MM.1S (cell line): ENCODE data around the gene PRDM9.

Experiments used
- DNase-seq: peaks from one replicate; pipeline ENCODE4 v3.0.0-alpha.2; 2015
- H2AFZ ChIP-seq: fragments of 300-600 bp; sonication (generic); 2 replicates; pipeline ENCODE4 v1.6.0; 2016; ENCODE audit warnings: antibody characterized with exemption, low read length
- H3F3A ChIP-seq: fragments of 300-600 bp; sonication (generic); 2 replicates; pipeline ENCODE4 v1.6.1; 2016; ENCODE audit warnings: mild to moderate bottlenecking, antibody characterized with exemption, low read length, moderate library complexity, mixed read lengths; ENCODE audit not compliant: insufficient read depth
- H3K27ac ChIP-seq: fragments of 300-600 bp; sonication (generic); 2 replicates; pipeline ENCODE4 v1.5.1; 2016; ENCODE audit warnings: mild to moderate bottlenecking, low read length
- H3K27me3 ChIP-seq: fragments of 300-600 bp; sonication (generic); replicated peaks from 2 replicates; pipeline ENCODE4 v1.6.0; 2016; ENCODE audit warnings: low read length; ENCODE audit not compliant: insufficient read depth
- H3K36me3 ChIP-seq: fragments of 300-600 bp; sonication (generic); replicated peaks from 2 replicates; pipeline ENCODE4 v1.6.1; 2016; ENCODE audit warnings: mild to moderate bottlenecking, low read length, mixed read lengths; ENCODE audit not compliant: insufficient read depth
- H3K4me1 ChIP-seq: fragments of 300-600 bp; sonication (generic); 2 replicates; pipeline ENCODE4 v1.6.1; 2016; ENCODE audit warnings: low read length, mixed read lengths
- H3K4me2 ChIP-seq: fragments of 300-600 bp; sonication (generic); 2 replicates; pipeline ENCODE4 v1.6.0; 2016; ENCODE audit warnings: low read depth, low read length
- H3K4me3 ChIP-seq: fragments of 300-600 bp; sonication (generic); 2 replicates; pipeline ENCODE4 v1.5.1; 2016; ENCODE audit warnings: low read length, mixed read lengths
- H3K79me2 ChIP-seq: fragments of 300-600 bp; sonication (generic); 2 replicates; pipeline ENCODE4 v1.6.1; 2016; ENCODE audit warnings: mixed run types, low read length, mixed read lengths
- H3K9ac ChIP-seq: fragments of 300-600 bp; sonication (generic); 2 replicates; pipeline ENCODE4 v1.6.1; 2016; ENCODE audit warnings: low read length, mixed read lengths
- H3K9me2 ChIP-seq: fragments of 300-600 bp; sonication (generic); replicated peaks from 2 replicates; pipeline ENCODE4 v1.6.1; 2016; ENCODE audit warnings: mild to moderate bottlenecking, low read length, mixed read lengths; ENCODE audit not compliant: insufficient read depth
- H3K9me3 ChIP-seq: fragments of 300-600 bp; sonication (generic); replicated peaks from 2 replicates; pipeline ENCODE4 v1.6.1; 2016; ENCODE audit warnings: mild to moderate bottlenecking, low read length, mixed read lengths; ENCODE audit not compliant: insufficient read depth
- H4K20me1 ChIP-seq: fragments of 300-600 bp; sonication (generic); 2 replicates; pipeline ENCODE4 v1.6.1; 2016; ENCODE audit warnings: mild to moderate bottlenecking, low read length, moderate library complexity, mixed read lengths; ENCODE audit not compliant: insufficient read depth
- EZH2 ChIP-seq: fragments of 300-600 bp; sonication (generic); optimal IDR thresholded peaks from 2 replicates; pipeline ENCODE3; 2017; ENCODE audit warnings: low read depth, mild to moderate bottlenecking, antibody characterized with exemption, low read length, mixed read lengths
- EZH2phosphoT487 ChIP-seq: fragments of 300-600 bp; sonication (generic); IDR thresholded peaks from 2 replicates; pipeline ENCODE4 v1.6.1; 2018; ENCODE audit warnings: antibody characterized with exemption, low read length
- TF ChIP-seq, protein P1 (sequence below): fragments of 300-600 bp; sonication (generic); IDR thresholded peaks from 2 replicates; pipeline ENCODE4 v1.5.1; 2016; ENCODE audit warnings: antibody characterized with exemption, low read length, mixed read lengths

Gene PRDM9

DNA sequence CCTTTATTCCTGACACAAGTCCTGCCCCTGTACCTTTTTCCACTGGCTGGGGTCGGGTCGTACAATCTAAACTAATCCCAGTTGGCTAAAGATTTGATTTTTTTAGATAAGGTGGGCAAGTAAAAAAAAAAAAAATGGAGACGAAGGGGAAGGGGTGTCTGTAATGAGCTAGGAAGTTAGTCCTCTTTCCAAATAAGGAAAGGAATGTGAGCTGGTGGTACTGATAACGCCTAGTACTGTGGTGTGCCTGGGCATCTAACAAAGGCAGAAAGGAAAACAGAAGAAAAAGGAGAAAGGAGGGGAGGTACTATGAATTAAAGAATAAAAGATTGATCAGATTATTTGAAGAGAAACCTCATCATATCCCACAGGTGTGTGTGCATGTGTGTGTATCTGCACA lies 21.3 kb downstream of the PRDM9 start:
- peaks cover 5% of the 10 kb centered on the region; the same call in 1 of the 2 replicates for H3K4me1 ChIP-seq
- no peaks in the 10 kb centered on the region for H4K20me1 ChIP-seq
- no peak overlapping the region for H3K4me2 ChIP-seq
- H3K9ac ChIP-seq, result no peak overlapping the region
- no peaks in the 10 kb centered on the region for H3K9me2 ChIP-seq
- no peaks in the 10 kb centered on the region for H3F3A ChIP-seq
- no peak overlapping the region for H2AFZ ChIP-seq
- DNase-seq, result no peak
- no peak overlapping the region for H3K4me3 ChIP-seq
- H3K79me2 ChIP-seq, result no peaks in the 10 kb centered on the region
- no peaks in the 10 kb centered on the region for H3K9me3 ChIP-seq
- H3K27ac ChIP-seq, result no peak overlapping the region
- H3K36me3 ChIP-seq, result no peaks in the 10 kb centered on the region
- H3K27me3 ChIP-seq, result no peaks in the 10 kb centered on the region
- TF ChIP-seq EZH2 (no peak), EZH2phosphoT487 (no peak)
- TF ChIP-seq, protein P1, sequence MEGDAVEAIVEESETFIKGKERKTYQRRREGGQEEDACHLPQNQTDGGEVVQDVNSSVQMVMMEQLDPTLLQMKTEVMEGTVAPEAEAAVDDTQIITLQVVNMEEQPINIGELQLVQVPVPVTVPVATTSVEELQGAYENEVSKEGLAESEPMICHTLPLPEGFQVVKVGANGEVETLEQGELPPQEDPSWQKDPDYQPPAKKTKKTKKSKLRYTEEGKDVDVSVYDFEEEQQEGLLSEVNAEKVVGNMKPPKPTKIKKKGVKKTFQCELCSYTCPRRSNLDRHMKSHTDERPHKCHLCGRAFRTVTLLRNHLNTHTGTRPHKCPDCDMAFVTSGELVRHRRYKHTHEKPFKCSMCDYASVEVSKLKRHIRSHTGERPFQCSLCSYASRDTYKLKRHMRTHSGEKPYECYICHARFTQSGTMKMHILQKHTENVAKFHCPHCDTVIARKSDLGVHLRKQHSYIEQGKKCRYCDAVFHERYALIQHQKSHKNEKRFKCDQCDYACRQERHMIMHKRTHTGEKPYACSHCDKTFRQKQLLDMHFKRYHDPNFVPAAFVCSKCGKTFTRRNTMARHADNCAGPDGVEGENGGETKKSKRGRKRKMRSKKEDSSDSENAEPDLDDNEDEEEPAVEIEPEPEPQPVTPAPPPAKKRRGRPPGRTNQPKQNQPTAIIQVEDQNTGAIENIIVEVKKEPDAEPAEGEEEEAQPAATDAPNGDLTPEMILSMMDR, result no peak

DNA sequence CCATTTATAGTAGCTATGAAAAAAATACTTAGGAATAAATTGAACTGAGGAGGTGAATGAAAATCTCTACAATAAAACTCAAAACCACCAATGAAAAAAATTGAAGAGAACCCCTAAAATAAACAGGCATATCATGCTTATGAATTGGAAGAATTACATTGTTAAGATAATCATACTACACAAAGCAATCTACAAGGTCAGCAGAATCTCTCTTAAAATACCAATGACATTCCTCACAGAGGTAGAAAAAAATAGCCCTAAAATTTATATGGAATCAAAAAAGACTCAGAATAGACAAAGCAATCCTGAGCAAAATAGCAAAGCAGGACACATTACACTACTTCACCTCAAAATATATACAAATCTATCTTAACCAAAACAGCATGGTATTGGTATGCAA lies 23.2 kb downstream of the PRDM9 start:
- no peaks in the 10 kb centered on the region for H3K36me3 ChIP-seq
- H3K27ac ChIP-seq, result no peak overlapping the region
- H4K20me1 ChIP-seq, result no peaks in the 10 kb centered on the region
- H3K9ac ChIP-seq, result no peak overlapping the region
- no peaks in the 10 kb centered on the region for H3K9me3 ChIP-seq
- peaks cover 5% of the 10 kb centered on the region; the same call in 1 of the 2 replicates for H3K4me1 ChIP-seq
- TF ChIP-seq EZH2 (no peak), EZH2phosphoT487 (no peak)
- TF ChIP-seq, protein P1, result no peak
- no peak overlapping the region for H2AFZ ChIP-seq
- H3K9me2 ChIP-seq, result no peaks in the 10 kb centered on the region
- no peak overlapping the region for H3K4me2 ChIP-seq
- H3K27me3 ChIP-seq, result no peaks in the 10 kb centered on the region
- H3K4me3 ChIP-seq, result no peak overlapping the region
- no peaks in the 10 kb centered on the region for H3F3A ChIP-seq
- H3K79me2 ChIP-seq, result no peaks in the 10 kb centered on the region
- DNase-seq, result no peak

DNA sequence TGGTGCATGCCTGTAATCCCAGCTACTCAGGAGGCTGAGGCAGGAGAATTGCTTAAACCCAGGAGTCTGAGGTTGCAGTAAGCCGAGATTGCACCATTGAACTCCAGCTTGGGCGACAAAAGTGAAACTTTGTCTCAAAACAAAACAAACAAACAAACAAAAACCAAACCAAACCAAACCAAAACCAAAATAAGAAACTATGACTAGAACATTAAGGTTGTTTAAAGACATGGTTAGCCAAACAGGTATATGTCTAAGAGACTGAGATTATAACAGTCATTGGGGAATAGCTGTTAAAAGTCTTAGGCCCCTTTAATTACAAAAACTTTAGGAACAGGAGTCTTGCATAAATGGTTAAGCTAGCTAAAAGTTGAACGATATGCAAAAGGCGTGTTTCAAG lies 63.6 kb downstream of the PRDM9 start:
- no peak overlapping the region for H3K27ac ChIP-seq
- H3K4me2 ChIP-seq, result no peak overlapping the region
- no peaks in the 10 kb centered on the region for H3K27me3 ChIP-seq
- no peak overlapping the region for H3K4me3 ChIP-seq
- H3K36me3 ChIP-seq, result no peaks in the 10 kb centered on the region
- no peaks in the 10 kb centered on the region for H4K20me1 ChIP-seq
- no peaks in the 10 kb centered on the region for H3K9me3 ChIP-seq
- TF ChIP-seq EZH2phosphoT487, result no peak
- no peak for TF ChIP-seq EZH2
- no peaks in the 10 kb centered on the region for H3K4me1 ChIP-seq
- no peak overlapping the region for H3K9ac ChIP-seq
- no peaks in the 10 kb centered on the region for H3K9me2 ChIP-seq
- H3K79me2 ChIP-seq, result no peaks in the 10 kb centered on the region
- DNase-seq, result no peak
- H3F3A ChIP-seq, result no peaks in the 10 kb centered on the region
- H2AFZ ChIP-seq, result no peak overlapping the region
